HUES6 (cell line): Measurements from ENCODE around the gene CFAP210.
"Not testable (repeated sequence)": the region's sequence is repeated elsewhere in the genome, so short reads cannot be mapped to it uniquely, and the experiment has no call there.

ENCODE experiments used
- H3K27ac ChIP-seq: 2 replicates; pipeline ENCODE4 v1.7.0; 2013; ENCODE audit warnings: low read depth, mild to moderate bottlenecking, low read length, inconsistent platforms
- H3K27me3 ChIP-seq: 2 replicates; pipeline ENCODE4 v1.6.1; 2013; ENCODE audit warnings: low read length; ENCODE audit not compliant: control insufficient read depth, insufficient read depth
- H3K36me3 ChIP-seq: 2 replicates; pipeline ENCODE4 v1.6.1; 2013; ENCODE audit warnings: low read length; ENCODE audit not compliant: control insufficient read depth, insufficient read depth
- H3K4me1 ChIP-seq: 2 replicates; pipeline ENCODE4 v1.6.1; 2013; ENCODE audit warnings: low read length; ENCODE audit not compliant: control insufficient read depth, insufficient read depth
- H3K4me3 ChIP-seq: 2 replicates; pipeline ENCODE4 v1.5.1; 2013; ENCODE audit warnings: low read depth, low read length
- H3K9ac ChIP-seq: one replicate; pipeline ENCODE4 v1.6.1; 2013; ENCODE audit warnings: mild to moderate bottlenecking, low read length
- H3K9me3 ChIP-seq: 2 replicates; pipeline ENCODE4 v1.6.1; 2013; ENCODE audit warnings: low read depth, low read length; ENCODE audit not compliant: control insufficient read depth, insufficient read depth

CFAP210 gene

DNA sequence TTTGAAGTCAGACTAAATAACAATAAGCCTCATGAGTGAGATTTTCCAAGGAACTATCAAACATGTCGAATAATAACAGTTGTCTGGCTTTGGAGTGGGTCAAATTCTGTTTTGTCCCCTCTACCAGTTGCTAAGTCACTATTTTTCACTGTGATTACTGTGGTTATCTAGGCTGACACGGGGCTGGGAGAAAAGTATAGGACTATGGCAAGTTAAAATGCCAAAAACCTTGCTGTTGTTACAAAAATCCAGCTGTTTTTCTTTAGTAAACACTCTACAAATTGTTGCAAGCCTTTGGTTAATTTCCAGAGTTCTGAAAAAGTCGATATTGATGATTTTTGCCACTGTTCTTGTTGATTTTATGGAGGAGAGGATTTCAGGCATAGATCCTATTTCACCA, 1.5 kb downstream of the CFAP210 start:
- Histone ChIP-seq H3K4me3 (no peak overlapping the region), H3K4me1 (no peaks in the 10 kb centered on the region; the same call in 1 of the 2 replicates), H3K27ac (no peak overlapping the region), H3K9ac (no peak overlapping the region), H3K36me3 (peaks cover 3% of the 10 kb centered on the region; the same call in 1 of the 2 replicates), H3K9me3 (peaks cover 3% of the 10 kb centered on the region; the same call in 1 of the 2 replicates), H3K27me3 (no peaks in the 10 kb centered on the region; the same call in 1 of the 2 replicates)

DNA sequence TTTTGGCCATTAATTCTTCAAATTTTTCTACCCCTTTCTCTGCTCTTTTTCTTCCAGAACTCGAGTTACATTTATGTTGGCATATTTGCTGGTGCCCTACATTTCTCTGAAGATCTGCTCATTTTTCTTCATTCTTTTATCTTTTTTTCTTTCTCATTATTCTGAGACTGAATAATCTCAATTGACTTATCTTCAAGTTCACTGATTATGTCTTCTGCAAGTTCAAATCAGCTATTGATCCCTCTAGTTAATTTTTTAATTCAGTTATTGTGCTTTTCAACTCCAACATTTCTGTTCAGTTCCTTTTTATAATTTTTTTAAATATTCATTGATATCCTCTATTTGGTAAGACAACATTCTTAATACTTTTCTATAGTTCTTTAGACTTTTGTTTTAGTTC, 3.2 kb downstream of the CFAP210 start:
- no peak overlapping the region for H3K4me3 ChIP-seq
- H3K9ac ChIP-seq: no peak overlapping the region
- no peaks in the 10 kb centered on the region; the same call in 1 of the 2 replicates for H3K4me1 ChIP-seq
- H3K36me3 ChIP-seq: no peaks in the 10 kb centered on the region
- no peak overlapping the region for H3K27ac ChIP-seq
- no peaks in the 10 kb centered on the region; the same call in 1 of the 2 replicates for H3K27me3 ChIP-seq
- peaks cover 6% of the 10 kb centered on the region; the same call in 1 of the 2 replicates for H3K9me3 ChIP-seq

DNA sequence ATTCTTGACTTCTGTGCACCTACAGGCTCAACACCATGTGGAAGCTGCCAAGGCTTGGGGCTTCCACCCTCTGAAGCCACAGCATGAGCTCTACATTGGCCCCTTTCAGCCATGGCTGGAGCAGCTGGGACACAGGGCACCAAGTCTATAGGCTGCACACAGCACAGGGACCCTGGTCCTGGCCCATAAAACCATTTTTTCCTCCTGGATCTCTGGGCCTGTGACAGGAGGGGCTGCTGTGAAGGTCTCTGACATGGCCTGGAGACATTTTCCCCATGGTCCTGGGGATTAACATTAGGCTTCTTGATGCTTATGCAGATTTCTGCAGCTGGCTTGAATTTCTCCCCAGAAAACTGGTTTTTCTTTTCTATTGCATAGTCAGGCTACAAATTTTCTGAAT, 6.3 kb downstream of the CFAP210 start:
- H3K4me3 ChIP-seq, H3K4me1 ChIP-seq, H3K27me3 ChIP-seq, H3K9me3 ChIP-seq, H3K9ac ChIP-seq, H3K36me3 ChIP-seq, H3K27ac ChIP-seq: not testable (repeated sequence)

DNA sequence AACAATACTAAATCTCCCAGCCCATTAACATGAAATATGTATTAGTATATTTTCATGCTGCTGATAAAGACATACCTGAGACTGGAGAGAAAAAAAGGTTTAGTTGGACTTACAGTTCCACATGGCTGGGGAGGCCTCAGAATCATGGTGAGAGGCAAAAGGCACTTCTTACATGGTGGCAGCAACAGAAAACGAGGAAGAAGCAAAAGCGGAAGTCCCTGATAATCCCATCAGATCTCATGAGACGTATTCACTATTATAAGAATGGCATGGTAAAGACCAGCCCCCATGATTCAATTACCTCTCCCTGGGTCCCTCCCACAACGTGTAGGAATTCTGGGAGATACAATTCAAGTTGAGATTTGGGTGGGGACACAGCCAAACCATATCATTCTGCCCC, 7.4 kb downstream of the CFAP210 start:
- H3K4me1 ChIP-seq: peaks cover 15% of the 10 kb centered on the region
- not testable (repeated sequence) for H3K9me3 ChIP-seq, H3K27ac ChIP-seq, H3K27me3 ChIP-seq, H3K9ac ChIP-seq, H3K4me3 ChIP-seq, H3K36me3 ChIP-seq

DNA sequence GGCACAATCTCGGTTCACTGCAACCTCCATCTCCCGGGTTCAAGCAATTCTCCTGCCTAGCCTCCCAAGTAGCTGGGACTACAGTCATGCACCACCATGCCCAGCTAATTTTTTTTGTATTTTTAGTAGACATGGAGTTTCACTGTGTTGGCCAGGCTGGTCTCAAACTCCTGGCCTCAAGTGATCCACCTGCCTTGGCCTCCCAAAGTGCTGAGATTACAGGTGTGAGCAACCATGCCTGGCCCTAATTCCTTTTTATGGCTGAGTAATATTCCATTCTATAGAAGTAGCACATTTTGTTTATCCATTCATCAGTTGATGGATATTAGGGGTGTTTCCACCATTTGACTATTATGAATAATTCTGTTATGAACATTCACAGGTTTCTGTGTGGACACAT, 9.5 kb downstream of the CFAP210 start:
- not testable (repeated sequence) for H3K4me3 ChIP-seq, H3K9ac ChIP-seq, H3K9me3 ChIP-seq, H3K27ac ChIP-seq, H3K36me3 ChIP-seq, H3K27me3 ChIP-seq
- peaks cover 15% of the 10 kb centered on the region for H3K4me1 ChIP-seq

DNA sequence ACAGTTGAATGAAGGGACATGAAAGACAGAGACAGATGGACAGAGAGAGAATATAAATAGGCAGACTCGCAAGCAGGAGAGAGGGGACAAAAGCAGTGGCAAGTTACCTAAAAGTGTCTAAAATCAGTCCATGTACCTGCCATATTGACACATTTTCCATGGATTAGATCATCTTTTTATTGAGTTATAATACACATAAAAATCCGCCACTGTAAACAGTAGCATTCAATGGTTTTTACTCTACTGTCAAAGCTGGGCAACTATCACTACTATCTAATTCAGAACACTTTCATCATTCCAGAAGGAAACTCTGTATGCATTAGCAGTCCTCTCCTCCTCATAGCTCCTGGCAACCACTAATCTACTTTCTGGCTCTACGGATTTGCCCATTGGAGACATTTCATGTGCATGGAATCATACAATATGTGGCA, 10.1 kb downstream of the CFAP210 start:
- H3K27me3 ChIP-seq: no peaks in the 10 kb centered on the region
- no peak overlapping the region for H3K27ac ChIP-seq
- no peaks in the 10 kb centered on the region for H3K36me3 ChIP-seq
- no peak overlapping the region for H3K4me3 ChIP-seq
- peaks cover 15% of the 10 kb centered on the region for H3K4me1 ChIP-seq
- peaks cover 6% of the 10 kb centered on the region; the same call in 1 of the 2 replicates for H3K9me3 ChIP-seq
- no peak overlapping the region for H3K9ac ChIP-seq

DNA sequence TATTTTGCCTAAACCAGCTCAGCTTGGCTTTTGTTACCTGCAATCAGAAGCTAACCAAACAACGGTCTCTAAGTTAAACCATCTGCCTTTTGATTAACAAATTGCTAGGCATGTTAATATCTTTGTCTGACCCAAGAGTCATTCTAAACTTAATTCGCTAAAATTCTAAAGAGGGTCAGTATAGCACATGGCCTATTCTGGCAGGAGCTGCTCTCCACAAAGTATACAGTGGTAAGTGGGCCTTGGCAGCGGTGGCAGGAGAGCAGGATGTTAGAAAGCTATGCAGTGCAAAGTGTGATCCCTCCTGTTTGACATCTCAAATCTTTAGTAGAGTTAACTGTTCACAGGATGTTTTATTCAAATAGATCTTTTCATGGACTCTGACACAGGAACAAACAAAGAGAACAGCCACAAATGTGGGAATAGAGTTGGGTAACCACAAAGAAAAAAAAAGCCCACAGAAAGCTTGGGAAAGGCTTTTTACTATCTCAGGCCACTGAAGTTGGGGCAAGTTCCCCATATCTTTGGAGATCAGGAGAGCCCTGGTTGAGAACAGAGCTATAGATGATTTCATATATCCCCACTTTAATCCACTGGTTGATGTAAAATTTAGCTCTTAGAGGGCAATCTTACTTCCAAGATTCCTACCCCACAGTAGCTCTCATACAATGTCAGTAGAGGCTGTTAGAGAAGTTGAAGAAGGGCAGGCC, 10.6 kb downstream of the CFAP210 start:
- Histone ChIP-seq H3K4me3 (no peak overlapping the region), H3K27me3 (no peaks in the 10 kb centered on the region), H3K27ac (no peak overlapping the region), H3K9ac (no peak overlapping the region), H3K36me3 (no peaks in the 10 kb centered on the region), H3K4me1 (peaks cover 15% of the 10 kb centered on the region), H3K9me3 (peaks cover 5% of the 10 kb centered on the region; the same call in 1 of the 2 replicates)

DNA sequence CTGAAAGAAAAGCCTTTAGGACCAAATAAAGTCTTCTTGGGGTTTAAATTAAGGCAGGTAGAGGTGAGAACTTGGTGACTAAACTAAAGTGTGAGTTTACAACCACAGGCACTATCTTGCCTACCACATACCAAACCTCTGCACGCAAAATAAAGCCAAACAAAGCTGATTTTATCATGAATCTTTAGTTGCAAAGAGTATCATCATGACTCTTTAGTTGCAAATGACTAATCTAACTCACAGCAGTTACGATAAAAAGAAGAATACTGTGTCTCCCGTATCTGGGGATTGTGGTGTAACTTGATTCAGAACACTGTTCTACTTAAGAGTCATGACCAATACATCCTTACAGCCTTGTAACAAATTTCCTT, 11.2 kb downstream of the CFAP210 start:
- Histone ChIP-seq H3K4me1 (peaks cover 15% of the 10 kb centered on the region), H3K27me3 (no peaks in the 10 kb centered on the region), H3K36me3 (no peaks in the 10 kb centered on the region), H3K4me3 (no peak overlapping the region), H3K9ac (no peak overlapping the region), H3K9me3 (peaks cover 3% of the 10 kb centered on the region; the same call in 1 of the 2 replicates), H3K27ac (no peak overlapping the region)

DNA sequence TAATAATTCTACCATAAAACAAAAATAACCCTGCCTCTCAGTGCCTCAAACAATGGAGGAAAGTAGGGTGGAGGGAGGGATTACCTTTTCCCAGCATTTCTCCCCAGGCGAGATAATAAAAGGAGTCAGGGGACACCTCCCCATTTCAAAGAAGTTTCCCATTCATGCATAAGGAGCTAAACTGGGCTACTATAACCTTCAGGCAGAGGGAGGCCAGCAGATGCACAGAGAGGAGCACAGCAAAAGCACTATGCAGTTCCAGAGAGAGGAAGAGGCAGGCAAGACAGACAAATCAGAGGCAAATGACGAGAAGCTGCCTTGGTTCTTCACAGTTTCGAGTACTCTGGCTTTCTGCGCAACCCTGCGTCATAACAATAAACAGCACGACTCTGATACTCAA, 17.4 kb downstream of the CFAP210 start:
- Histone ChIP-seq H3K4me1 (no peaks in the 10 kb centered on the region), H3K9ac (no peak overlapping the region), H3K27me3 (no peaks in the 10 kb centered on the region), H3K4me3 (no peak overlapping the region), H3K9me3 (no peaks in the 10 kb centered on the region), H3K27ac (no peak overlapping the region), H3K36me3 (no peaks in the 10 kb centered on the region)

DNA sequence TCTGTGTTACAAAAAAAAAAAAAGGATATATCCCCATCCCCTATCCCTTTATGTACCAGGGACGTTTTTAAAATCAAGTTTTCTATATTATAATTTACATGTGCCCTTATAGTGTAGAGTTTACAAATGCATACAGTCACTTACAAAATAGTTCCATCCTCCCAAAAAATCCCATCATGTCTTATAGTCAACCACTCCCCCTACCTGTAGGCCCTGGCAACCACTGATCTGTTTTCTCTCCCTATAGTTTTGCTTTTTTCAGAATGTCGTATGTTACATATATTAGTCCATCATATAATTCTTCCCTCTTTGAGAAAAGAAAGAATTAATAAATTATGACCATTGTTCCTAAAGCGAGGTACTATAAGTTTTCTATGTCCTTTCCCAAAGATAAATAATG, 17.8 kb downstream of the CFAP210 start:
- H3K27me3 ChIP-seq: no peaks in the 10 kb centered on the region
- H3K4me1 ChIP-seq: no peaks in the 10 kb centered on the region
- no peak overlapping the region for H3K4me3 ChIP-seq
- H3K9me3 ChIP-seq: no peaks in the 10 kb centered on the region
- H3K27ac ChIP-seq: no peak overlapping the region
- no peaks in the 10 kb centered on the region for H3K36me3 ChIP-seq
- no peak overlapping the region for H3K9ac ChIP-seq

DNA sequence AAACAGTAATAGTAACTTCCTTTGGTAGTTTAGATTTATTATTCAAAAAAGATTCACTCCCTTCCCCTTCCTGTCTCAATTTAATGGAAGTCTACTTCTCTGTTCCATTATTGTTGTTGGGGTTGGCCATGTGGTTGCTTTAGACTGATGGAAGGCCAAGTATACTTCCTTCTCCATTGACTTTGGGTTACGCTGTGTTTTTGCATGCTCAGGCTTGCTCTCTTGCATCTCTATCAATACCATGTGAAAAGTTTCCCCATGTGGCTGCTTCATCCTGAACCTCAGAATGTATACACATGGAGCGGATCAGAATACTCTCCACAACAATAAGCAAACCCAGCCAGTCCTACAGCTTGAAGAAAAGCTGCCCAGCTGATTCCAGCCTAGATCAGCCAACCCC, 20.3 kb downstream of the CFAP210 start:
- Histone ChIP-seq H3K4me1 (no peaks in the 10 kb centered on the region), H3K36me3 (no peaks in the 10 kb centered on the region), H3K9me3 (no peaks in the 10 kb centered on the region), H3K27me3 (no peaks in the 10 kb centered on the region), H3K9ac (no peak overlapping the region), H3K4me3 (no peak overlapping the region), H3K27ac (no peak overlapping the region)
